ENCODE results near the gene ADGRD2.

The ADGRD2 gene

GRCh38 chr9:124506931-124507879, 57.0 kb downstream of the ADGRD2 start, which contains the start of gene NR5A1:
TSS of gene NR5A1 (minus strand) at chr9:124507399. CDS start at chr9:124503395, 4,004 bp downstream.
- H3K4me1 Mint-ChIP-seq = peaks cover 14% of the 10 kb centered on the region
- H3K36me3 Mint-ChIP-seq (ENCODE audit: insufficient read depth) = no peaks in the 10 kb centered on the region
- H3K4me3 Mint-ChIP-seq = no peak within 1 kb of the TSS
- H3K9me3 Mint-ChIP-seq = no peaks in the 10 kb centered on the region
- DNase-seq (ENCODE audit: low spot score in 2 of 2) = no peak
- H3K27me3 Mint-ChIP-seq = peaks cover 55% of the 10 kb centered on the region
- H3K27ac Mint-ChIP-seq (ENCODE audit: low read depth) = no peak within 1 kb of the TSS
- no peak for ATAC-seq (replicated peaks; ENCODE audit: extremely low read depth, poor library complexity, severe bottlenecking)

DNA sequence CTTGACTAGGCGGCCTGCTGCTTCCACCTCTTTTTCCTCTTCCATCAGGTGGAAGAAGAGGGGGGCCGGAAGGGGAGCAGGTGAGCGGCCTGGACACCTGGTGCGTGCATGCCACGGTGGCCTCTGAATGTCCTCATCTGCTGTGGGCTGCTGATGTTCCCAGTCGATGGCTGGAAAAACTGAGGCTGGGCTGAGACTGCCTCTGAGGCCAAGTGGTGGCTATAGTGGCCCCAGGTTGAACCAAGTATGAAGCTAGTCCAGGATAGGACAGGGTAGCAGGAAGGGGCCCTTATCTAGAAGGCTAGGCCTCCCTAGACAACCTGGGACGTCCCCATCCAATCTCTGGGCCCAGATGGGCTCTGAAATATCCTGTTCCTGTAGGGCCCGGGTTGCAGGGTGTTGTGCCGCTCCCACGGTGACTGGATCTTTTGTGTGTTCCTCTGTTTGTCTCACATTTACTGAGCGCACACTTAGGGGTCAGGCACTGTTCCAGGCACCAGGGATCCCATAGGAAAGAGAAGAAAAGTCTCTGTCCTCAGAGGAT, 57.7 kb downstream of the ADGRD2 start:
- no peak for DNase-seq (ENCODE audit: low spot score in 2 of 2)

GRCh38 chr9:124510650-124511425, 60.6 kb downstream of the ADGRD2 start:
- no peak overlapping the region for H3K27ac Mint-ChIP-seq (ENCODE audit: low read depth)
- DNase-seq (ENCODE audit: low spot score in 2 of 2) = no peak
- no peak overlapping the region for H3K4me3 Mint-ChIP-seq

More for the DNA sequence above, 57.7 kb downstream of the ADGRD2 start:
- H3K36me3 Mint-ChIP-seq (ENCODE audit: insufficient read depth) = no peaks in the 10 kb centered on the region
- H3K4me1 Mint-ChIP-seq = peaks cover 14% of the 10 kb centered on the region
- no peak for ATAC-seq (replicated peaks; ENCODE audit: extremely low read depth, poor library complexity, severe bottlenecking)
- H3K9me3 Mint-ChIP-seq = no peaks in the 10 kb centered on the region
- H3K27me3 Mint-ChIP-seq = peaks cover 56% of the 10 kb centered on the region
- no peak overlapping the region for H3K4me3 Mint-ChIP-seq
- H3K27ac Mint-ChIP-seq (ENCODE audit: low read depth) = no peak overlapping the region

GRCh38 chr9:124511426-124511840, 61.2 kb downstream of the ADGRD2 start:
- Mint-ChIP-seq H3K4me1 (peaks cover 6% of the 10 kb centered on the region), H3K27me3 (peaks cover 35% of the 10 kb centered on the region), H3K36me3 (ENCODE audit: insufficient read depth) (no peaks in the 10 kb centered on the region), H3K9me3 (no peaks in the 10 kb centered on the region), H3K27ac (ENCODE audit: low read depth) (no peak overlapping the region), H3K4me3 (no peak overlapping the region)
- DNase-seq (ENCODE audit: low spot score in 2 of 2) (no peak), ATAC-seq (replicated peaks; ENCODE audit: extremely low read depth, poor library complexity, severe bottlenecking) (no peak)

More at GRCh38 chr9:124510650-124511425, 60.6 kb downstream of the ADGRD2 start:
- Mint-ChIP-seq H3K36me3 (ENCODE audit: insufficient read depth) (no peaks in the 10 kb centered on the region), H3K27me3 (peaks cover 41% of the 10 kb centered on the region), H3K9me3 (no peaks in the 10 kb centered on the region), H3K4me1 (peaks cover 6% of the 10 kb centered on the region)
- ATAC-seq (replicated peaks; ENCODE audit: extremely low read depth, poor library complexity, severe bottlenecking) = no peak

DNA sequence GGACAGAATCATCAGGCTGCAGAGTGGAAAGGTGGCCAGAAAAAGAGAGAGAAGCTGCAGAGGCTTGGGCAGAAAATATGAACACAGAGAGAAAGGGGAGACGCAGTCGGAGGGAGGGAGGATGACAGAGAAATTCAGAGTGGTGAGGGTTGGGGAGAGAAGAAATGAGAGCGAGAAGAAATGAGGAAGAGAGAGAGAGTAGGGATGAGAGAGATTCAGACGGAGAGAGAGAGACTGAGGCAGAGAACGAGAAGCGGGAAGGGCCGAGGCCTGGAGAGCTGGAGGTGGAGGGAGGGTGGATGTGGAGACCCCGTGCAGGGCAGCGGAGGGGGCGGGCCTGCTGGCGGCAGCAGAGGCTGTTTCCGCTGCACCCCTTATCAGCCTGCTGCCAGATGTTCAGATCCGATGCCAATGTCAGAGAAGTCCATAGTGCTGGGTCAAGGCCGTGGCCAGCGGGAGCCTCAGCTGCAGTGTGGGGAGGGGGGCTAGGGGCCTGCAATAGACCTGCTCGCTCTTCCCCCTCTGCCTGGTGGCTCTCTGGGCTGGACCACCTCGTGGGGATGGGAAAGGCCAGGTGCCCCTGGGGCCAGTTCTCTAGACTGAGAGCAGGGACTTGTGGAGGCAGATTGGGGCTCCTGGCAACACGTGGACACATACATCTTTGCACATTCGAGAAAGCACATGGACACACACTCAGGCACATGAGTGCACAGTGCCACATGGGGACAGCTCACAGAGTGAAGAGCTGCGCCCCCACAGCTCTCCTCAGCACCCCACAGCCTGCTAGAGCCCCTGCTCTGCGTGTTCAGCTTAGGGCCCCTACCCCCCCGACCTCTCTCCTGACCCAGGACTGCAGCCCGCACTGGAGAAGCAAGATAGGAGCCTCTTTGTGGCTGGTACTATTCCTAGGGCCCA, 61.9 kb downstream of the ADGRD2 start:
- DNase-seq (ENCODE audit: low spot score in 2 of 2) (no peak), ATAC-seq (replicated peaks; ENCODE audit: extremely low read depth, poor library complexity, severe bottlenecking) (no peak)
- peaks cover 28% of the 10 kb centered on the region for H3K27me3 Mint-ChIP-seq
- H3K36me3 Mint-ChIP-seq (ENCODE audit: insufficient read depth) = no peaks in the 10 kb centered on the region
- no peak overlapping the region for H3K4me3 Mint-ChIP-seq
- H3K4me1 Mint-ChIP-seq = peaks cover 6% of the 10 kb centered on the region
- no peaks in the 10 kb centered on the region for H3K9me3 Mint-ChIP-seq
- H3K27ac Mint-ChIP-seq (ENCODE audit: low read depth) = no peak overlapping the region

GRCh38 chr9:124512806-124513204, 62.6 kb downstream of the ADGRD2 start:
- Mint-ChIP-seq H3K36me3 (ENCODE audit: insufficient read depth) (no peaks in the 10 kb centered on the region), H3K4me1 (peaks cover 6% of the 10 kb centered on the region), H3K4me3 (no peak overlapping the region), H3K9me3 (no peaks in the 10 kb centered on the region), H3K27ac (ENCODE audit: low read depth) (no peak overlapping the region), H3K27me3 (peaks cover 28% of the 10 kb centered on the region)
- ATAC-seq (replicated peaks; ENCODE audit: extremely low read depth, poor library complexity, severe bottlenecking) (no peak), DNase-seq (ENCODE audit: low spot score in 2 of 2) (no peak)

DNA sequence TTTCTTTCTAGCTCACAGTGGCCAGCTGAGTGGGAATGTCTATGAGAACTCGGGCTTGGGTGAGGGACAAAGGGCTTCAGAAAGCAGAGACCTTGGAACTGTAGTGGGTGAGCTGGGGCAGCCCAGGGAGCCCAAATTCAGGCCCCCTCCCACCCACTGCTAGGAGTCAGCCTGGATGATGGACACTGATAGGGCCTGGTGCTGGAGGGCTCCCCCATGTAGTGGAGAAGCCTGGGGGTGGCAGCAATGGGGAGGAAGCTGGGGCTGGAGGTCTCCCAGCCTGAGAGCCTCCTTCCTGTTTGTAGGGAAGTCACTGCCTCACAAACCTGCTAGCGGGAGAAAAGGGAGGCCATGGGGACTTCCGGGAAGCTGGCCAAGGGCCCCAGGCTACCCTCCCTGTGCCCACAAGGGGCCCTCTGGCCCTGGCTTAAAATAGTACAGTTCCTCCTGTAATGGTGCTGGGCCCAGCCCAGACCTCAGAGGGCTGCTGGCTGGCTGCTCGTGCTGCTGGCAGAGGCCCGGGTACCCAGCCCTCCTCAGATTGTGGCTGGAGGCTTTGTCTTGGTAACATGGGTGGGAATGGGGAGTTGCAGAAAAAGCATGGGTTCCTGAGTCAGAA, 63.2 kb downstream of the ADGRD2 start:
- Mint-ChIP-seq H3K4me3 (no peak overlapping the region), H3K36me3 (ENCODE audit: insufficient read depth) (no peaks in the 10 kb centered on the region), H3K9me3 (no peaks in the 10 kb centered on the region), H3K27ac (ENCODE audit: low read depth) (no peak overlapping the region), H3K4me1 (peaks cover 6% of the 10 kb centered on the region), H3K27me3 (peaks cover 28% of the 10 kb centered on the region)
- ATAC-seq (replicated peaks; ENCODE audit: extremely low read depth, poor library complexity, severe bottlenecking) = no peak
- no peak for DNase-seq (ENCODE audit: low spot score in 2 of 2)

DNA sequence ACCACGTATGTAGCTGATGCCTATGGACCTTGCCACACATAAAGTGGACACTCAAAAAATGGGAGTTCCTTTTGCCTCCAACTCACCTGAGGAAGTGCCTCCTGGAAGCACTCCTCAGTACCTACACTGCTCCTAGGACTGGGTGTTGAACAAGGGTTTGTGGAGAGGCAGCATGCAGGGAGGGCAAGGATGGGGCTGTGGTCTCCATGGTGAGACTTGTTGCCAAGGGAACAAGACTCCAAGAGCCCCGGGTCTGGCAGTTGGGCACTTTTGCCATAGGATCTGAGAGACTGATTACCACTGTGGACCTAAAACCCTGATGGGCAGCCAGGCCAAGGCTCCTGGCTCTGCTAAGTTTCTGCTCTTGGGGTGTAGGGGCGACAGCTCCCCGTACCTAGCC, 63.9 kb downstream of the ADGRD2 start:
- H3K4me3 Mint-ChIP-seq = no peak overlapping the region
- DNase-seq (ENCODE audit: low spot score in 2 of 2) = no peak
- H3K27ac Mint-ChIP-seq (ENCODE audit: low read depth) = no peak overlapping the region
- no peaks in the 10 kb centered on the region for H3K36me3 Mint-ChIP-seq (ENCODE audit: insufficient read depth)
- ATAC-seq (replicated peaks; ENCODE audit: extremely low read depth, poor library complexity, severe bottlenecking) = no peak
- no peaks in the 10 kb centered on the region for H3K9me3 Mint-ChIP-seq
- H3K27me3 Mint-ChIP-seq = peaks cover 28% of the 10 kb centered on the region
- H3K4me1 Mint-ChIP-seq = peaks cover 6% of the 10 kb centered on the region

- peaks cover 6% of the 10 kb centered on the region for H3K4me1 Mint-ChIP-seq
- no peak overlapping the region for H3K4me3 Mint-ChIP-seq
- no peaks in the 10 kb centered on the region for H3K9me3 Mint-ChIP-seq
- no peak for ATAC-seq (replicated peaks; ENCODE audit: extremely low read depth, poor library complexity, severe bottlenecking)
- no peak overlapping the region for H3K27ac Mint-ChIP-seq (ENCODE audit: low read depth)
- H3K27me3 Mint-ChIP-seq = peaks cover 28% of the 10 kb centered on the region
- no peak for DNase-seq (ENCODE audit: low spot score in 2 of 2)
- no peaks in the 10 kb centered on the region for H3K36me3 Mint-ChIP-seq (ENCODE audit: insufficient read depth)
These were observed 64.6 kb downstream of the ADGRD2 start for GRCh38 chr9:124514874-124515273.

DNA sequence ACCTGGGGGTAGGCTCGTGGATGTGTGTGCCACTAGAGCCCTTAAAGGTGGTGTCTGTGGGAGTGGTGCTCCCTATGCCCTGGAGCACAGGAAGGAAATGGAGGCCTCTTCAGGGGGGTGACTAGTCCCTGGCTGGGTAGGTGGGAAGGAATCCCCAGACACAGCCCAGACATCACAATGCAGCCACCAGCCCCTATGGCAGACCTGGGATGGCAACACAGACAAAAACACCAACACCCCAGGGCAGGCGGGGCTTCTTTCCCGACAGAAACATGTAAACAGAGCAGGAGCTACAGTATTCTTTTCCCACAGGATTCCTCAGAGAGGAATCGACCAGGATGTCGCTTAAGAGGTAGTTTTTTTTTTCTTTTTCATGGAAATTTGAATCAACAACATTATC, 67.3 kb downstream of the ADGRD2 start:
- Mint-ChIP-seq H3K27ac (ENCODE audit: low read depth) (no peak overlapping the region), H3K36me3 (ENCODE audit: insufficient read depth) (no peaks in the 10 kb centered on the region), H3K4me3 (no peak overlapping the region), H3K9me3 (no peaks in the 10 kb centered on the region), H3K27me3 (peaks cover 36% of the 10 kb centered on the region), H3K4me1 (no peaks in the 10 kb centered on the region)
- DNase-seq (ENCODE audit: low spot score in 2 of 2) (no peak), ATAC-seq (replicated peaks; ENCODE audit: extremely low read depth, poor library complexity, severe bottlenecking) (no peak)

DNA sequence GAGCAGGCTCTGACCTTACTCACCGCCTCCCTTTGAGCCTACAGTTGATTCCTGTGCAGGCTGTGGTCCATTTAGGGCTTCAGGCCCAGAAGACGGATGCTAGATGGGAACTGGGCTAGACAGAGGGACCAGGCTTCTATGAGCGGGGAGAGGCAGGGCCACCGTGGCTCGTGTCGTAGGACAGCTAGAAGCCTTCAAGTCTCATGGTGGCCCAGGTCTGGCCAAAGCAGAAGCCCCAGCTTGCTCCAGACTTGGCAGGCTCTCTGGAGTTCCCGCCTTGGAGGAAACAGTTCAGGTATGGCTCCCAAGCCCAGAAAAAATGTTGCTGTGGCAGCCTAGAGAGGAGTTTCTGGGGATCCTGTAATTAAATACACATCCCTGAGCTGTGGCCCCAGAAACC, 67.9 kb downstream of the ADGRD2 start:
- Mint-ChIP-seq H3K4me1 (no peaks in the 10 kb centered on the region), H3K27me3 (peaks cover 32% of the 10 kb centered on the region), H3K27ac (ENCODE audit: low read depth) (no peak overlapping the region), H3K4me3 (no peak overlapping the region), H3K9me3 (no peaks in the 10 kb centered on the region), H3K36me3 (ENCODE audit: insufficient read depth) (no peaks in the 10 kb centered on the region)
- DNase-seq (ENCODE audit: low spot score in 2 of 2) (no peak), ATAC-seq (replicated peaks; ENCODE audit: extremely low read depth, poor library complexity, severe bottlenecking) (no peak)
